Activated T-cell treated with anti-CD3 and anti-CD28 coated beads, Interleukin-2, amount 50 U/mL, for 4 hours (primary cell): ENCODE measurements around the gene CCDC146. TPM values are rescaled to one million over a fixed set of nuclear protein-coding genes. Genes with fewer than 3 reads are reported as not detected.
"Not testable (repeated sequence)": the region's sequence is repeated elsewhere in the genome, so short reads cannot be mapped to it uniquely, and the experiment has no call there.

Experiments
- ATAC-seq, 2 donors: fragments of 200-7000 bp; cut with Tn5 transposase; one replicate each; pipeline ENCODE4 v1.10.0; 2021
- DNase-seq: peaks from one replicate; pipeline ENCODE4 v3.0.0-alpha.2; 2020
- H3K27me3 Mint-ChIP-seq: one replicate; pipeline ENCODE4 v1.8.0; 2021; ENCODE audit warnings: low read depth, mixed read lengths
- H3K36me3 Mint-ChIP-seq: one replicate; pipeline ENCODE4 v1.8.0; 2022; ENCODE audit warnings: mixed read lengths; ENCODE audit not compliant: insufficient read depth
- H3K4me1 Mint-ChIP-seq: one replicate; pipeline ENCODE4 v1.8.0; 2021; ENCODE audit warnings: low read depth, mixed read lengths
- H3K4me3 Mint-ChIP-seq: one replicate; pipeline ENCODE4 v1.8.0; 2021; ENCODE audit warnings: mild to moderate bottlenecking, moderate library complexity, mixed read lengths
- H3K9me3 Mint-ChIP-seq: one replicate; pipeline ENCODE4 v1.8.0; 2021; ENCODE audit warnings: mixed read lengths
- total RNA-seq, 3 donors: library from RNA; stranded (reverse); gene quantifications; one replicate each; pipeline ENCODE4 v1.2.1, GENCODE V29; 2021

The CCDC146 gene
- total RNA-seq, 3 donors from 2014 or later = 0.24 to 0.96 (median 0.42) TPM

GRCh38 chr7:77112719-77113306 is 9.6 kb upstream of the CCDC146 start:
- not testable (repeated sequence) for H3K4me1 Mint-ChIP-seq, DNase-seq, H3K9me3 Mint-ChIP-seq

GRCh38 chr7:77125486-77125885 is 3.1 kb downstream of the CCDC146 start:
- H3K4me1 Mint-ChIP-seq, DNase-seq, ATAC-seq, H3K4me3 Mint-ChIP-seq, H3K36me3 Mint-ChIP-seq, H3K27me3 Mint-ChIP-seq, H3K9me3 Mint-ChIP-seq: not testable (repeated sequence)

More at GRCh38 chr7:77112719-77113306, 9.6 kb upstream of the CCDC146 start:
- H3K36me3 Mint-ChIP-seq, ATAC-seq, H3K4me3 Mint-ChIP-seq, H3K27me3 Mint-ChIP-seq: not testable (repeated sequence)

DNA sequence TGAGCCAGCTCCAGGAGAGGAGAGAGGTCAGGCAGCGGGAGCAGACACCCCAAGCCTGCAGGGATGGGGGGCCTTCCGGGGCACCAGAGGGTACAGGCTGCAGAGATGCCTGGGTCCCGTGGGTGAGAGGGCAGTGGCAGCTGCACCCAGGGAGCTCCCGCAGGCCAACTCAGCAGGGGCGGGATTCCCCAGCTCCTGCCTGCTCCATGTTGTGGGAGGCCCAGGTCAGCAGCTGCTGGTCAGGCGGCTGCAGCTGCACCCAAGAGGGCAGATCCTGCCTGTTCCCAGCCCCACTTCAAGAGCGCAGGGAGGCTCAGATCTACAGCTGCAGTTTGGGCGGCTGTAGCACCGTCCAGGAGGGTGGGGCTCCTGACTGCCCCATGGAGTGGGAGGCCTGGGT is 4.6 kb downstream of the CCDC146 start:
- H3K9me3 Mint-ChIP-seq, DNase-seq, H3K36me3 Mint-ChIP-seq, ATAC-seq, H3K27me3 Mint-ChIP-seq, H3K4me3 Mint-ChIP-seq, H3K4me1 Mint-ChIP-seq: not testable (repeated sequence)

DNA sequence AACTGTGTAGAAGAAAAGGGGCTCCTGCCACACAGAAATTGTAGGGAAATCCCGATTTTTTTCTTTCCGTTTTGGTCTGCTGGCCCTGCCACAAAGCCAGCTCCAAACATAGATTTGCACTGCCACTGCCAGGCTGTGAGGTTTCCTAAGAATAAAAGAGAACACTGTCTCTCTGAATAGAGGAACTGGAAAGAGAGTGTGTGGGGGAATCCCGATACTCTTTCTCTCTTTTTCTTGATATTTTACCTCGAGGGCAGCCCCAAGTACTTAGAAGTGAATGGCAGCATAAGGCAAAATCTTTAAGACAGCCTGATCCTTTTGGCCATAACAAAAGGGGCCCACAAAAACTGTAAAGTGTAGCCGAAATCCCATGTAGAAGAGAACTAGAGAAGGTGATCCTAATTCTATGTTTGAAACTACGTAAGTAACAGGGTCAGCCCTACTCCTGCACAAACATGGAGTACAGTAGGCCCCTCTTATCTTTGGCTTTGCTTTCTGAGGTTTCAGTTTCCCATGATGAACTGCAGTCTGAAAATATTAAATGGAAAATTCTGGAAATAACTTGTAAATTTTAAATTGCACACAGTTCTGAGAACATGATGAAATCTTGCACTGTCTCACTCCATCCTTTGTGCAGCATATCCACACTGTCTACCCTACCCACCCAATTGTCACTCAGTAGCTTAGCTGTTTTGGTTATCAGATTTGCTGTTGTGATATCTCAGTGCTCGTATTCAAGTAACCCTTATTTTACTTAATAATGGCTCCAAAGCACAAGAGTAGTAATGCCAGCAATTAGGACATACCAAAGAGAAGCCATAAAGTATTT is 6.4 kb downstream of the CCDC146 start:
- not testable (repeated sequence) for H3K4me3 Mint-ChIP-seq, ATAC-seq, H3K4me1 Mint-ChIP-seq, H3K36me3 Mint-ChIP-seq, DNase-seq, H3K27me3 Mint-ChIP-seq, H3K9me3 Mint-ChIP-seq

DNA sequence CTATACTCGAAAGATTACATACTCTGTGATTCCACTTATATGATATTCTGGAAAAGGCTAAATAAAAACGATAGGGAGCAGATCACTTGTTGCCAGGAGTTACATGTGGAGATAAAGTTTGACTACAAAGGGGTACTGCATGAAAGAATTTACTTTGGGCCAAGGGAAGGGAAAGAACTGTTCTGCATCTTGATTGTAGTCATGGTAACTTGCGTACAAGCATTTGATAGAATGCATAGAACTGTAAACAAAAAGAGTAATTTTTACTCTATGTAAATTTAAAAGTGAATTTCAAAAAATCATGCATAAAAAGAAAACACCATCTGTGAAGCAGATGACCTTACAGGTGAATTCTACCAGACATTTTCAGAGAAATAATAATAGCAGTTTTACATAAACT is 9.4 kb downstream of the CCDC146 start:
- H3K9me3 Mint-ChIP-seq, DNase-seq, H3K4me1 Mint-ChIP-seq, H3K36me3 Mint-ChIP-seq, H3K4me3 Mint-ChIP-seq, ATAC-seq, H3K27me3 Mint-ChIP-seq: not testable (repeated sequence)

GRCh38 chr7:77138668-77139067 is 16.3 kb downstream of the CCDC146 start:
- not testable (repeated sequence) for H3K27me3 Mint-ChIP-seq, H3K9me3 Mint-ChIP-seq, DNase-seq, ATAC-seq, H3K4me1 Mint-ChIP-seq, H3K36me3 Mint-ChIP-seq, H3K4me3 Mint-ChIP-seq

DNA sequence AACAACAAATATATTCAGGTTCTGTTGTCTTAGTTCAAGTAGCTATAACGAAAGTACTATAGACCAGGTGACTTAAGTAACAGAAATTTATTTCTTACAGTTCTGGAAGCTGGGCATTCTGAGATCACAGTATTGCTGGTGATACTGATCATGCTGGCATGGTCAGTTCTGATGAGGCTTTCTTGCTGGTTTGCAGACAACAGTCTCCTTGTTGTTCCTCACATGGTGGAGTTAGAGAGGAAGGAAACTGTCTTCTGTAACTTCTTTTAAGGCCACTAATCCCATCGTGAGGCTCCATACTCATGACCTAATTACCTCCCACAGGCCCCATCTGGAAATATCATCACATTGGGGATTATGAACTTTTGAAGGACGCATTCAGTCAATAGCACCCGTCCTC is 17.9 kb downstream of the CCDC146 start:
- not testable (repeated sequence) for DNase-seq, ATAC-seq, H3K27me3 Mint-ChIP-seq, H3K36me3 Mint-ChIP-seq, H3K4me1 Mint-ChIP-seq, H3K4me3 Mint-ChIP-seq, H3K9me3 Mint-ChIP-seq

DNA sequence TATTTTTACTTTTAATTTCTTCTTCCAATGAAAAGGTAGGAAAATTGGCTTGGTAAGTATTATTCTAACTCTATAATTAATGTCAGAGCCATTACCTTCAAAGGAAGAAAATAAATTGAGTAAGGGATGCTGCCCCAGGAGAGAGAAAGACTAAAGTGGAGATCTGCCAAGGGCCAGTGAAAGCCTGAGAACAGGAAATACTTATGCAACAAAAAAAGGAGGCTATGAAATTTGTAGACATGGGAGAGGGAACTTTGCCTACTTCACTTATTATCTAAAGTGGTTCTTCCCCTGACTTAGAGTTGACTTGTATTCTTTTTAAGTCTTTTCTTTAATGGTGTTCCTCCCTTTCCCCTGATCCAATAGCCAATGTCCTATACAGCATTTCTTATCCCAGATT is 29.8 kb downstream of the CCDC146 start:
- H3K9me3 Mint-ChIP-seq, ATAC-seq, H3K4me3 Mint-ChIP-seq, H3K27me3 Mint-ChIP-seq, H3K36me3 Mint-ChIP-seq, H3K4me1 Mint-ChIP-seq, DNase-seq: not testable (repeated sequence)

DNA sequence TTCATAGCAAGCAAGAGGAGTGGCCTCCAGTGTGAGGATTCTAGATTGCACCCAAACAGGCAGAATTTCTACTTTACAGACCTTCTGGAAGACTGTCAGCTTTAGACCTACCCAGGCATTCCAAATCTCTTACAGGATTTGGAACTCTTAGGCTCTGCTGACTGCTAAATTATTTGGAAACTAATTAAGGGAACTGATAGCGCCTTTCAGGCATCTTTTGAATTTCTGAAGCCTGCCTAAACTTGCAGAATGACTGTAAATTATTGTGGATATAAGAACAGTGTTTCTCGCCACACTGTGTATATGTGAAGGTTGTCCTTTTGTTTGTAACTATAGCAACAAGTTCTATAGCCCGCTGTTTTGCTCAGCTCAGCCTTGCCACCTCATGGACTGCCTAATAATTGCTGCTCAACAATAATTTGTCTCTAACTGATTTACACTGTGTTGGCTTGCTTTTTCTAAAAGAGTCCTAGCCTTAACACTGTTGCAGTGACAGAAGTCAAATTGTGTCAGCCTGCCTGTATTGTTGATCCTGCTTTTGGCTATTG is 32.6 kb downstream of the CCDC146 start:
- not testable (repeated sequence) for H3K9me3 Mint-ChIP-seq, H3K4me3 Mint-ChIP-seq, DNase-seq, H3K27me3 Mint-ChIP-seq, H3K36me3 Mint-ChIP-seq
- H3K4me1 Mint-ChIP-seq = peaks cover 14% of the 10 kb centered on the region
- ATAC-seq = peak in 1 of 2 donors; percentile 16

GRCh38 chr7:77155601-77156377 is 33.4 kb downstream of the CCDC146 start:
- not testable (repeated sequence) for H3K9me3 Mint-ChIP-seq, H3K27me3 Mint-ChIP-seq, DNase-seq, H3K36me3 Mint-ChIP-seq, H3K4me3 Mint-ChIP-seq
- peak; percentile 73 to 76 for ATAC-seq
- H3K4me1 Mint-ChIP-seq = peaks cover 14% of the 10 kb centered on the region

DNA sequence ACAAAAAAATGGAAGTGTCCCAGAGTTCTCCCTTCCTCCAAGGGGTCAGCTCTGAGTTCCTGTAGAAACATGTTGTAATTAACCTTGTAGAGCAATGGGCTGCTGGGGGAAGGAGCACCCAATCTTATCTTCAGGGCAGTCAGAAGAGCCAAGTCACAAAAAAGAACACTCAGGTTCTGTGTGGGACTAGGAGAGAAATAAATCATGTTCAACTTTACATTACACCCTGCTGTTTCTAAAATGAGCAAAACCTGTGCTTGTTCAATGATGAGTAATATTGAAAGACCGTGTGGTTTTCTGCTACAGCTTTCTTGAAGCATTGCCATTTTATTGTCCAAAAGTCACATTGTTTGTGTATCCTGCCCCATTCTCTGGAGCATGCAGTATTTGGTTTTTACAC is 34.6 kb downstream of the CCDC146 start:
- H3K27me3 Mint-ChIP-seq, DNase-seq, H3K9me3 Mint-ChIP-seq, H3K36me3 Mint-ChIP-seq, H3K4me3 Mint-ChIP-seq: not testable (repeated sequence)
- peak; percentile 84 to 85 for ATAC-seq
- H3K4me1 Mint-ChIP-seq = peaks cover 14% of the 10 kb centered on the region

- peak; percentile 42 for ATAC-seq
- no peaks in the 10 kb centered on the region for H3K36me3 Mint-ChIP-seq
- H3K4me1 Mint-ChIP-seq = peaks cover 14% of the 10 kb centered on the region
- H3K4me3 Mint-ChIP-seq = no peak overlapping the region
- DNase-seq = no peak
- no peaks in the 10 kb centered on the region for H3K27me3 Mint-ChIP-seq
- no peaks in the 10 kb centered on the region for H3K9me3 Mint-ChIP-seq
Measured at GRCh38 chr7:77157446-77157845, 35.0 kb downstream of the CCDC146 start.

DNA sequence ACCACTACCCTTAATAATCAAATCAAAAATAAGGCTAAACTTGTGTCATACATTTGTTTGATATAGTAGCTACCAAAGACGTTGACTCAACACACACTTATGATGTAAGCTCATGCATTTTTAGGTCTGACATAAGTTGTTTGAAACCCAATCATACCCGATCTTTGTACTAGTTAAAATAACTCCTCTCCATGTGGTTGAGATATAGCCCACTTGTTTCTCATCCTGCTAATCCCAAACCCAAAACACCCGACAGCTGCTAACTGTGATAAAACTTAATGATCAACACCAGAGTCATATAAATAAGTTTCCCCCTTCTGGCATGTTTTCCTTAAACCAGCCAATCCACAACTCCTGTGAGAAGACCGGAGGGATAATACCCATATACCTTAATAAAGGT is 48.7 kb downstream of the CCDC146 start:
- not testable (repeated sequence) for ATAC-seq, H3K4me3 Mint-ChIP-seq

GRCh38 chr7:77172437-77173172 is 50.2 kb downstream of the CCDC146 start:
- ATAC-seq, H3K9me3 Mint-ChIP-seq, H3K4me3 Mint-ChIP-seq, H3K27me3 Mint-ChIP-seq, H3K36me3 Mint-ChIP-seq, DNase-seq, H3K4me1 Mint-ChIP-seq: not testable (repeated sequence)

More for the DNA sequence above, 48.7 kb downstream of the CCDC146 start:
- not testable (repeated sequence) for DNase-seq, H3K4me1 Mint-ChIP-seq, H3K27me3 Mint-ChIP-seq, H3K9me3 Mint-ChIP-seq, H3K36me3 Mint-ChIP-seq
